Thyroid gland (tissue), 4 donors: Measurements from ENCODE around the gene NUP88.
"Not testable (repeated sequence)": the region's sequence is repeated elsewhere in the genome, so short reads cannot be mapped to it uniquely, and the experiment has no call there.

Experiments
- POLR2A ChIP-seq, 2 donors: fragments of 450-650 bp; IDR thresholded peaks; one replicate each; pipeline ENCODE4 v1.6.1; 2017; ENCODE audit warnings: antibody characterized with exemption in 2 of 2, mild to moderate bottlenecking in 2 of 2, moderate library complexity in 1 of 2
- TF ChIP-seq, protein P1 (sequence below), 6 experiments: fragments of 200-600 bp in 3 of 6; fragments of 450-650 bp in 3 of 6; sonication (generic) in 3 of 6; IDR thresholded peaks; one replicate each; pipeline ENCODE4 v1.5.1; 2016 to 2019; ENCODE audit warnings: antibody characterized with exemption in 6 of 6, mild to moderate bottlenecking in 2 of 6, inconsistent platforms in 1 of 6, moderate library complexity in 1 of 6

- TF ChIP-seq, protein P1, sequence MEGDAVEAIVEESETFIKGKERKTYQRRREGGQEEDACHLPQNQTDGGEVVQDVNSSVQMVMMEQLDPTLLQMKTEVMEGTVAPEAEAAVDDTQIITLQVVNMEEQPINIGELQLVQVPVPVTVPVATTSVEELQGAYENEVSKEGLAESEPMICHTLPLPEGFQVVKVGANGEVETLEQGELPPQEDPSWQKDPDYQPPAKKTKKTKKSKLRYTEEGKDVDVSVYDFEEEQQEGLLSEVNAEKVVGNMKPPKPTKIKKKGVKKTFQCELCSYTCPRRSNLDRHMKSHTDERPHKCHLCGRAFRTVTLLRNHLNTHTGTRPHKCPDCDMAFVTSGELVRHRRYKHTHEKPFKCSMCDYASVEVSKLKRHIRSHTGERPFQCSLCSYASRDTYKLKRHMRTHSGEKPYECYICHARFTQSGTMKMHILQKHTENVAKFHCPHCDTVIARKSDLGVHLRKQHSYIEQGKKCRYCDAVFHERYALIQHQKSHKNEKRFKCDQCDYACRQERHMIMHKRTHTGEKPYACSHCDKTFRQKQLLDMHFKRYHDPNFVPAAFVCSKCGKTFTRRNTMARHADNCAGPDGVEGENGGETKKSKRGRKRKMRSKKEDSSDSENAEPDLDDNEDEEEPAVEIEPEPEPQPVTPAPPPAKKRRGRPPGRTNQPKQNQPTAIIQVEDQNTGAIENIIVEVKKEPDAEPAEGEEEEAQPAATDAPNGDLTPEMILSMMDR (IDR thresholded peaks at IDR 0.05) = not testable (repeated sequence)
- TF ChIP-seq POLR2A (IDR thresholded peaks at IDR 0.05) = not testable (repeated sequence)
Observed at GRCh38 chr17:5431234-5431633, 11.8 kb upstream of the NUP88 start.
